Fibroblast of upper back skin (primary cell): ENCODE results near the gene GDI1.

Experiments used
- DNase-seq: peaks from one replicate; pipeline ENCODE4 v3.0.0-alpha.2; 2013

GDI1 gene

DNA sequence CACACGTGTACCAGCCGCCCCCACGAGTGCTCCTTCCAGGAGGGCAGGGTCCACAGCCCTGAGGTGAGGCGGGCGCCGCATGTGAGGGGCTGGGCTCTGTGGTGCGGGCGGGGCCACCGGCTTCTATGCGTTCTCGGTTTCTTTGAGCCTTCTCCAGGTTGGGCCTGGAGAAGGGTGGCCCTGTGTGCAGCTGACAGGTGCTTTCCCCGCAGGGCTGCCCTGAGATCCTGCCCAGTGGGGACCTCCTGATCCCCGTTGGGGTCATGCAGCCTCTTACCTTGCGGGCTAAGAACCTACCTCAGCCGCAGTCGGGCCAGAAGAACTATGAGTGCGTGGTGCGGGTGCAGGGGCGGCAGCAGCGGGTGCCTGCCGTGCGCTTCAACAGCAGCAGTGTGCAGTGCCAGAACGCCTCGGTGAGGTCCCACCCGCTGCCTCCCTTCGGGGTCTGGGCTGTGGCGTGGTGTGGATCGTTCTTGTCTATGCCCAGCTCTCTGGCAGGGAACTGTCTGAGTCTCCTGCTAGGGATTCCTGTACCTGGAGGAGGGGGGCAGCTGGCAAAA, 27.9 kb downstream of the GDI1 start:
- no peak for DNase-seq

DNA sequence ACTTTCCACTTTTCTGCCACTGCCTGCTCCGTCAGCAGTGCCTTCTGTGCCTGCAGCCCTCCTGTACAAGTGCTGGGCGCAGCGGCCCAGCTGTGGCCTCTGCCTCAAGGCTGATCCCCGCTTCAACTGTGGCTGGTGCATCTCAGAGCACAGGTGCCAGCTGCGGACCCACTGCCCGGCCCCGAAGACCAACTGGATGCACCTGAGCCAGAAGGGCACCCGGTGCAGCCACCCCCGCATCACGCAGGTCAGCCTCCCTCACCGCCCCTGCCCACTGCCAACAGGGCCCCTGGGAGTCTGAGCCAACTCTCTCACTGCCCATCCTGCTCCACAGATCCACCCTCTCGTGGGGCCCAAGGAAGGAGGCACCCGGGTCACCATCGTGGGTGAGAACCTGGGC, 28.6 kb downstream of the GDI1 start:
- DNase-seq = no peak

DNA sequence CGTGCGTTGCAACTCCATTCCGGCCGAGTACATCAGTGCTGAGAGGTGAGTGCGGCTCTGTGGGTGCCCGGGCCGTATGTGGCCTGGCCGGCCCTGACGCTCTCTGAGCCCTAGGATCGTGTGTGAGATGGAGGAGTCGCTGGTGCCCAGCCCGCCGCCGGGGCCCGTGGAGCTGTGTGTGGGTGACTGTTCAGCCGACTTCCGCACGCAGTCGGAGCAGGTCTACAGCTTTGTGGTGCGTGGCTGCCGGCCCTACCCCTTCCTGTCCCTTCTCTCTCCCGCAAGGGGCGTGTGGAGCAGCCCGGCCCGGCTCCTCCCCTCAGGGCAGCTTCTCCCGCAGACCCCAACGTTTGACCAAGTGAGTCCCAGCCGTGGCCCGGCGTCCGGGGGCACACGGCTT, 29.1 kb downstream of the GDI1 start:
- DNase-seq = no peak

DNA sequence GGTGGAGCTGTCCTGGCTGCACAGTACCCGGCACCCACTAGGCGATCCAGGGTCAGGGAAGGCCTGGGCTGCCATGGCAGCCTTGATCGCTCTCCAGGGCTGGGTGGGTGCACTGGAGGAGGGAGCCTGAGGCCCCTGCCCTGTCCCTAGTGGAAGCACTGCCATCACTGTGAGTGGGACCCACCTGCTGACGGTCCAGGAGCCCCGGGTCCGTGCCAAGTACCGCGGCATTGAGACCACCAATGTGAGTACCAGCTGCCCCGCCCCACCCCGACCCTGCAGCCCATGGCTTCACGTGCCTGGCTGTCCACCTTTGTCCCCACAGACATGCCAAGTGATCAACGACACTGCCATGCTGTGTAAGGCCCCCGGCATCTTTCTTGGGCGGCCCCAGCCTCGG, 30.0 kb downstream of the GDI1 start:
- no peak for DNase-seq

DNA sequence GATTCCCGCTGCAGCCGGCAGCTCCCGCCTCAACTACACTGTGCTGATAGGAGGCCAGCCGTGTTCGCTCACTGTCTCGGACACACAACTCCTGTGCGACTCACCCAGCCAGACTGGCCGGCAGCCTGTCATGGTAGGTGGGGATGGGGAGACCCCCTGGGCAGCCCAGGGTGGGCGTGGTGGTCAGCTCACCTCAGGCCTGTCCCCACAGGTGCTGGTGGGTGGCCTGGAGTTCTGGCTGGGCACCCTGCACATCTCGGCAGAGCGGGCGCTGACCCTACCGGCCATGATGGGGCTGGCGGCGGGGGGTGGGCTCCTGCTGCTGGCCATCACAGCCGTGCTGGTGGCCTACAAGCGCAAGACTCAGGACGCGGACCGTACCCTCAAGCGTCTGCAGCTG, 30.6 kb downstream of the GDI1 start:
- DNase-seq = no peak

DNA sequence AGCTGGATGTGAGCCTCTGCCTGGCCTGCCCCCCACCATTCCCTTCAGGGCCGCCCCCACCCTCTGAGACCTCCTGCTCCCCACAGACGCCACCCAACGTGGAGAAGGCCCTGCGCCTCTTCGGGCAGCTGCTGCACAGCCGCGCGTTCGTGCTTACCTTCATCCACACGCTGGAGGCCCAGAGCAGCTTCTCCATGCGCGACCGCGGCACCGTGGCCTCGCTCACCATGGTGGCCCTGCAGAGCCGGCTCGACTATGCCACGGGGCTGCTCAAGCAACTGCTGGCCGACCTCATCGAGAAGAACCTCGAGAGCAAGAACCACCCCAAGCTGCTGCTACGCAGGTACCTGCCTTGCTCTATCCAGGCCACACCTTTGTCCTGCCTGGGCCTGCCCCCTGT, 31.3 kb downstream of the GDI1 start:
- no peak for DNase-seq

DNA sequence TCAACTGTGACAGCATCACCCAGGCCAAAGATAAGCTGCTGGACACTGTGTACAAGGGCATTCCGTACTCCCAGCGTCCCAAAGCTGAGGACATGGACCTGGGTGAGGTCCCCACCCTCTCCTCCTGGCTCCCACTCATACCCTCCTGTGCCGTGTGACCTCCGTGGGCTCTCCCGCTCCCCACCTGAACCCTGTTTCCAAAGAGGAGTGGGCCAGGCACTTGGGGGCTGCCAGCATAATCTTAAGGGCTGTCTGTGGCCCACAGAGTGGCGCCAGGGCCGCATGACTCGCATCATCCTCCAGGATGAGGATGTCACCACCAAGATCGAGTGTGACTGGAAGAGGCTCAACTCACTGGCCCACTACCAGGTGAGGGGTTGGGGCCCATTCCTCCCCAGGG, 32.2 kb downstream of the GDI1 start:
- DNase-seq = no peak

DNA sequence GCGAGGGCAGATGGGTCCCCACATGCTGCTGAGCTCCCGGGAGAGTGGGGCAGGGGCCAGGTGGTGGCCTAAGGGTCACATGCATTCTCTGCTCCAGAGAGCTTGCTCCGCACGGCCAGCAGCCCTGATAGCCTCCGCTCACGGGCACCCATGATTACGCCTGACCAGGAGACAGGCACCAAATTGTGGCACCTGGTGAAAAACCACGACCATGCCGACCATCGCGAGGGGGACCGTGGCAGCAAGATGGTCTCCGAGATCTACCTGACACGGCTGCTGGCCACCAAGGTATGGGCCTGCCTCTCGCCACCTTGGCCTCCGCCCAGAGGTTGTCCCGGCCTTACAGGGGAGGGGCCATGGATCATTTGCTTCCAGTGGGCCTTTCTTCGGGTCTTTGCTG, 32.9 kb downstream of the GDI1 start:
- no peak for DNase-seq

DNA sequence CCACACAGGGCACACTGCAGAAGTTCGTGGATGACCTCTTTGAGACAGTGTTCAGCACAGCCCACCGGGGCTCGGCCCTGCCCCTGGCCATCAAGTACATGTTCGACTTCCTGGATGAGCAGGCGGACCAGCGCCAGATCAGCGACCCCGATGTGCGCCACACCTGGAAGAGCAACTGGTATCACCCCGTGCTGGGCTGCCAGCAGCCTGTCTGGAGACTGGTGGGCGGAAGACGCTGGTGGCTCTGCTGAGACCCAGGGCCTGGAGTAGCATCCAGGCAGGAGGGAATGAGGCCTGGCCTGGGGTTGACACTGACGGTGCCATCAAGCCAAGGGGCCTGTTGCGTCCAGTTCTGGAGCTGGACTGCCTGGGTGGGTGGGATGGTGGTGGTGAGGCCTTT, 33.5 kb downstream of the GDI1 start:
- no peak for DNase-seq

DNA sequence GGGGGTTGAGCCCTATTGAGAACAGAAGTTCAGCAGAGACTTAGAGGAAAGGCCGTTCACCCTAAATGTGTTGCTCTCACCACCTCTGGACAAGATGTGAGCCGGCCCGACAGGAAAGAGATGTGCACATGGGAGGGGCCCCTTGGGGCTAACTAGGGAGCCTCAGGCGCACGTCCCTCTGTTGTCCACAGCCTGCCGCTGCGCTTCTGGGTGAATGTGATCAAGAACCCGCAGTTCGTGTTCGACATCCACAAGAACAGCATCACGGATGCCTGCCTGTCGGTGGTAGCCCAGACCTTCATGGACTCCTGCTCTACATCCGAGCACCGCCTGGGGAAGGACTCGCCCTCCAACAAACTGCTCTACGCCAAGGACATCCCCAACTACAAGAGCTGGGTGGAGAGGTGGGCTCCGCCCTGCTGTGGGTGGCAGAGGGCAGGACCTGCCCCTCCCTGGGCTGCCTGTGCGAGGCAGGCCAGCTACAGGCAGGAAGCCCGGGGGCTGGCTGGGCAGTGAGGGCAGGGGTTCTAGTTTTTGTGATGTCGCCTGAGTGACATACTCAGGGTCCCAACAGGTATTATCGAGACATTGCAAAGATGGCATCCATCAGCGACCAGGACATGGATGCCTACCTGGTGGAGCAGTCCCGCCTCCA, 34.1 kb downstream of the GDI1 start:
- DNase-seq = no peak

DNA sequence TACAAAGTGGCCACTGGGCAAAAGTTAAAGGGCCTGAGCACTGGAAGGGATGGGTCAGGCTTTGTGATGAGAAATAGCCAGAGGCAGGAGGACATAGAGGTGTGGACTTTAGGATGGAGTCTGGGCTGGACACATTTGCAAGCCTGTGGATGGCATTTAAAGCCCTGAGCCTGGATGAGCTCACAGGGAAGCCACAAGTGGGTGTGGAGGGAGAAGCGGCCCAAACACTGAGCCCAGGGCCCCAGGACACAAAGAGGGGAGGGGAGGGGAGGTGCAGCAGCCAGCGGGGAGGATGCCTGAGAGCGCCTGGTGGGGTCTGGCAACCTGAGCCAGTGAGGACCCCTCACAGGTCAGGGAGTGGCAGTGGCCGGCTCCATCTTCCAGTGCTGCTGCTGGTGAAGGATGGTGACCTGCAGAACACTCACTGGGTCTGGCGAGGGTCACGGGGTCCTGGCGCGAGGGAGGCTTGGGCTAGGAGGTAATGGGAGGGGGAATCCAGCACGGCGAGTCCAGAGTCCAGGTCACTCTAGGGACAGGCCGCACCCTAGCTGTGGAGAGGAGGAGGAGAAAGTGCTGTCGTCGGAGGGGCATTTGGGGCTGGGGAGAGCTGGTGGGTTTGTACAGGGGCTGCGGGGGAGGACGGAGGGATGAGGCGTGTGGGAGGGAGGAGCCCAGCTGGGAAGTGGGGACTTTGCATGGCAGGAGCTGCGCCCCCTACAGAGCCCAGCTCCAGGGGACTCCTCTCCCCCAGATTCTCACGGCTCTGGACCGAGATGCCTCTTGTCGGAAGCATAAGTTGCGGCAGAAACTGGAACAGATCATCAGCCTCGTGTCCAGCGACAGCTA, 35.1 kb downstream of the GDI1 start:
- no peak for DNase-seq

DNA sequence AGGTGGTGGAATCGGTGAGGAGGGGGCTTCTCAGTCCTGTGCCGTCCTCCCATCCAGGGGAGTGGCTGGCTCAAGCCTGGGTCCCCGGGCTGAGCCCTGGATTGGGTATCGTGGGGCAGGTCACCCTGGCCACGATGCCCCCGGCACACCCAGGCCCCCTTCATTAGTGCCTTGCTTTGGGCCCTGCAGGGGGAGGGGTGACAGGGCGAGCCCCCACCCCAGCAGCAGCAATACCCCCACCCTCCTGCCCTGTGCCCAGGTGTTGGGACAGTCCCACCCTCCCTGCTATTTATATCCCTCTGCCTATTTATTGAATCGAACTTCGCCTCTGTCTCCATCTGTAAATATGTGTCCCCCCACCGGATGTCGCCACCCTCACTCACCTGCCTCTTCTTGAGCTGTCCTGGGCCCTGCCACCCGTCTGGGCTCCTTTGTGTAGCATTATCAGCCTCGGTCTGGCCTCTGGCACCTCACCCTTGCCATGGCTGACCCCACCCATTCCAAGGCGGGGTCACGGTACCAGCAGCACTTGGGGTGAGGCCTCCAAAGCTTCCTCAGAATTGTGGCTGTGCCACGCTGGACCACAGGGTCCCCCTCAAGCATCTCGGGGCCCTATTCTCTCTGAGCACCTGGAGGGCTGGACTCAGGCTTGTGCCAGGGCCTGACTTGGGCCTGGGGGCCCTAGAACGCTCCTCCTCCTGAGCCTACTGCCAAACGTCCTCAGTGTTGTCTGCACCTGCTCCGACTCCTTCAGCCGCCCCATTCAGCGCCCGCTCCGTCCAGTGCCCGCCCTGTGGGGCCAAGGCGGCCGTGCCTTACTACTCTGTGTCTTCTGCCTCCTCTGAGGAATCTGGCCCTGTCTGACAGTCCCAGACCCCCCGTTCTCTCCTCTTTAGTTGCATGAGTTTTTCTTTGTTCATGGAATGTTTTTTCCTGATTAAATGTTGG, 36.0 kb downstream of the GDI1 start:
- no peak for DNase-seq

DNA sequence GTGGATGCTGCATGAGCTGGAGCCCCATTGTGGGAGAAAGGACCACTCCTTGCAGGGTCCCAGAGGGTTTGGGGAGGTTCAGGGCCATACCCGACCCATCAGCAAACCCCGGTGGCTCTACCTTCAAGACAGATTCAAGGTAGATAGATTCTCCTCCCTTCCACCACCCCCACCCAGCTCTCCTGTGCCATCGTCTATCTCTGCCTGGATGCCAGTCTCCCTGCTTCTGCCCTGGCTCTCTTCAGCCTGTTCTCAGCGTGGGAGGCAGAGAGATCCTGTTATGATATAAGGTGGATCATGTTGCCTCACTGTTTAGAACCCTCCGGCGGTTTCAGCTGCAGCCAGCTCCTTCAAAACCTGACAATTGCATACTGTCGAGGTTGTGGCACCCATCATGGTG, 36.7 kb downstream of the GDI1 start:
- DNase-seq = no peak

DNA sequence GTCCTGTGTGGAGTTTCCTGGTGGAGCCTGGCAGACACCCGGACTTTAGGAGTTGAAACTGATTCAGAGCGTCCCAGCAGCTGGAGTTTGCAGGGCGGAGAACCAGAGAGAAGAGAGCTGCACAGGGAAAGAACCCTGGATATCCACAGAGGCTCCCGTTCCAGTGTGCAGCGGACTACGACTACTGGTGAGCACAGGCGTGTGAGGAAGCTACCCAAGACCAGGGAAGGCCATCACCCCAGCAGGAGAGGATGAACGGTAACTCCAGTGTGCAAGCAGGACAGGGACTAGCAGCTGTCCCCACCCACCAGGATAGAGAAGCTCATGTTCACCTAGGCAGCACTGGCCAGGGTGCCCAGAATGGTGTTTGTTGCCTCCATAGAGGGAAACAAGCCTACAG, 39.9 kb downstream of the GDI1 start:
- no peak for DNase-seq

DNA sequence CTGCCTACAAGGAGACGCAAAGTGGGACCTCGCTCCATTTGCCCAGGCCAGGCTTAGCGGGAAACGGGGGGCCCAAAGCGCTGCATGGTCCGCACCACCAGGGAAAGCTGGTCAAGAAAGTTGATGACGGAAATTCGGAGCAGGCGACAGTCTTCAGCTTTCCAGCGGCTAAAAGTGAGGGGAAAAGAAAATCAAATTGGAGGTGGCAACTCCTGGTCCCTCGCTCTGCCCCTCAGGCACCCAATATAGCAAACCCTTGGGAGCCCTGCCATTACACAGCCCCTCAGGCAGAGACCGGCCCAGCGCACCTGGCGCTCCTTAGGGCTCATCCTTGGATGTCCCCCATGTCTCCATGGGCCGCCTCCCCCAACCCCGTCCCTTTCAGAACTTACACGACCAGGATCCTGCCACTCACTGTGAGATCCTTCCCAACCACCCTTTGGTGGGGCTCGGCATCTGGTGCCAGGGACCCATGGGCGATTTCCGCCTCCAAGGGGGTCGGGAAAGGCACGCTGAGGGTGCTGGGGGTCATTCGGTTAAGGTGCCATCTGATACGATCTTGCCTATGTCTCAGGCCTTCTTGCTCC, 41.0 kb downstream of the GDI1 start:
- no peak for DNase-seq

DNA sequence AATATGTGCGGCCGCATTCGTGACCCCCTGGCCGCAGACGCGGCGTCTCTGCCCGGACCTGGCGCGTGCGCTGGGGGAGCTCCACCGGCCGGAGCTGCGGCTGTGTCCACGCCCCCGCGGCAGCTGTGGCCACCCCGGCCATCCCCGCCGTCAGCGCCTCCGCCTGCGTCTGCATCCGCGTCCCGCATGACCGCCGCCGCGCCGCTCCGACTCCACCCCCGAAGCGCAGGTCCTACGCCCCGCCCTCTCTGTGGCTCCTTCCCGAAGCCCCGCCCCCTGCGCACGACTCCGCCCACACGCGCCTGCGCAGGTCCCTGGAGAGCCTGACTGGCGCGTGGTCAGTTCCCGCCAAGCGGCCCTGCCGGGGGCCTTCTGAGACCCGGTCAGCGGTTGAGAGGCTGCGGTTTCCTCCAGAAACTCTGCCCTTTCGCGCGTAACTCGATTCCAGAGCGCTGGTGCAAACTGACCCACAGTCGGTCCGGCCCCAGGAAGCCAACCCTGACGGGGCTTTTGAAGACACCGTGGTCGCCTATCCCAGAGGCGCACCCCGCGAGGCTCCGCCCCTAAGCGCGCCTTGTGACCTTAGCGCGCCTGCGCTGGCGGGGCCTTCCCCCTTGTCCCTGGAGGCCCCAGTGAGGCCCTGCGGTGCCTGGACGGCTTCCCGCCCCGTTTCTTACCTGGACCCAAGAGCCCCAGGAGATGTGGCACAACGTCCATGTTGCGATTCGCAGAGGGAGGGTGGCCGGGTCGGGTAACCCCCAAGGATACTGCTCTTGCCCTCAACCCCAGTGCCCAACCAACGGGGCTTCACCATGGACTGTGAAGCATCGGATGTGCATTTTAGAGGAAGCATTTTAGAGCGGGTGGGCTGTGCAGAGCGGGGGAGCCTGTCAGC, 42.0 kb downstream of the GDI1 start, which contains the start of gene LAGE3:
Gene LAGE3, minus strand, starts transcription at position 554 of the 895 bp plus-strand sequence. Its CDS starts 366 bp downstream, at position 188.
- peak; percentile 84 for DNase-seq

DNA sequence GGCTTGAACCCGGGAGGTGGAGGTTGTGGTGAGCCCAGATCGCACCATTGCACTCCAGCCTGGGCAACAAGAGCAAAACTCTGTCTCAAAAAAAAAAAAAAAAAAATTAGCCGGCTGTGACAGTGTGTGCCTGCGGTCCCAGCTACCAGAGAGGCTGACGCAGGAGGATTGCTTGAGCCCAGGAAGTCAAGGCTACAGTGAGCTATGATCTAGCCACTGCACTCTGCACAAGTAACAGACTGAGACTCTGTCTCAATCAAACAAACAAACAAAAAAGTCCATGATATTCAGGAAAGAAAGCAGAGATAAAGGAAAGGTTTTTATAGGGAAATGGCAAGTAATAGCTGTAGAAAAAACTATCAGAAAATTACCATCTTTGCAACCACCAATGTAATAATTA, 44.2 kb downstream of the GDI1 start:
- DNase-seq = no peak

DNA sequence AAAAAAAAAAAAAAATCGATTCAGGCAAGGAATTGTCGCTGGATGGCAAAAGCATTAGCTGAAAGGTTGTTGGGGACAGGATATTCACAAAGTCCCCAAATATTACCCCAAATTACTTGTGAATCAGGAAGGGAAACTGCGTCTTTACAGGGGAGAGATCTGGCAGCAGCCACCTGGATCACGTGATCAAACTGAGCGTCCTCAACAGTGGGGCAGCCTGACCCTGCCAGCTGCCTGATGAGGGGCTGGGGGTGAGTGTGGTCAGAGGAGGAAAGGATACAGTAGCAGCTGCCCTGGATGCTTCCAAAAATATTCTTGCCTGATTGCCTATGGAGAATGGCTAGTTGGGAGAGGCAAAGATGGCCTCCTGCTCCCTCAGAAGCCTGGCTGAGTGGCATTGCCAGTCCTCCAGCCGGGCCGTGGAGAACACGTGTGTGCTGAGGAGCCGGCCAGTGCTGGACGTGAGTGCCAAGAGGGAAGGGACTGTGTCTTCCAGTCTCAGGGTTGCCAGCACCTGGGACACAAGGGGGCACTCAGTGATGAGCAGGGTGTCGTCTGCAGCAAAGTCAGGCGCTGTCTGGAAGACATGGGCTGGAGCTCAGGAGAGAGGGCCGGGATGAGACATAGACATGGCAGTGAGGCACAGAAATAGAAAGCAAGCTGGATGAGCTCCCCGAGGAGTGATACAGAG, 45.1 kb downstream of the GDI1 start:
- DNase-seq = no peak

DNA sequence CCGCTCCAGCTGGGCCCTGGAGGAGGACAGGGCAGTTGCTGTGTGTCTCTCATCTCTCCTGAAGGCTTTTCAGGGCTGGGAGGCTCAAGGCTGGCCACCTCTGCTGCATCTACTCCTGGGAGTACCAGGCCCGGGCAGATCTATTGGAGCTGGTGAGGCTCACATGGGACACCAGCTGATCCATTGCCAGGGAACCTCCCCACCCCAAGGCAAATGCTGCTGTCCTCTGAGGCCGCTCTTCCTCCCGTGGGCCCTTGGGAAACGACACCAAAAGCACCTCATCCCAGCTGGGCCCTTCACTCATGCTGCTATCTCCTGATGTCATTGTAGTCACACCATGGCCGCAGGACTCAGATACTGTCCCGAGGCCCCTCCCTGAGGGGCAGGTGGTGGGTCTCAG, 45.8 kb downstream of the GDI1 start:
- DNase-seq = no peak

DNA sequence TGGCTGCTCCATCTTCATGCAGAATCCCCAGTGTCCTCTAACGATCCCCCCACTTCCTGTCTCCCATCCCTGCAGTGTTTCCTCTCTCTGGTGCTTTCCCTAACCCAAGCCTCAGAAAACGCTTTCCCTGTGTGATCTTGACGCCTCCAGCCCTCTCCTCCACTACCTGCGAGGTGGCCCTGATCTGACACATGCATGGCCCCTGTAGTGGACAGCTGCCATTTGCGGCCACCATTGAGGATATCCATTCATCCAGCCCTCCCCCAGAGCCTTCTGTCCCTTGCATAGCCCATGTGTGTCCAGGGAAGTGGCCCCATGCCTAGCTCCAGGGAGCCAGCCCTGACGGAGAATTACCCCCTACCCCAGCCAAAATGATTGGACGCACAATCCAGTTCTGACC, 46.4 kb downstream of the GDI1 start:
- no peak for DNase-seq
